ENCODE data around the gene PTPRN2. TPM values are rescaled to one million over a fixed set of nuclear protein-coding genes. Genes with fewer than 3 reads are reported as not detected.
"Not testable (repeated sequence)": the region's sequence is repeated elsewhere in the genome, so short reads cannot be mapped to it uniquely, and the experiment has no call there.

The PTPRN2 gene
- total and polyA plus RNA-seq, 2 donors = 1.7 to 1.9 TPM

GRCh38 chr7:157916946-157917640, 670.5 kb downstream of the PTPRN2 start:
- no peak for DNase-seq (ENCODE audit: low read depth in 6 of 9, low spot score in 9 of 9)
- no peaks in the 10 kb centered on the region for H3K27me3 ChIP-seq (ENCODE audit: control insufficient read depth in 2 of 2, insufficient read depth in 1 of 2, low read length in 1 of 2)
- no peak overlapping the region for H3K27ac ChIP-seq (ENCODE audit: low read depth in 1 of 2, low read length in 1 of 2)
- no peaks in the 10 kb centered on the region for H3K36me3 ChIP-seq (ENCODE audit: control insufficient read depth in 2 of 2, insufficient read depth in 2 of 2, low read length in 1 of 2)
- H3K9me3 ChIP-seq (ENCODE audit: control insufficient read depth in 2 of 2, insufficient read depth in 1 of 2, low read length in 1 of 2) = peaks cover 0 to 2% of the 10 kb centered on the region in 2 donors
- no peak overlapping the region for H3K4me3 ChIP-seq (ENCODE audit: low read length in 2 of 2)
- no peaks in the 10 kb centered on the region for H3K4me1 ChIP-seq (ENCODE audit: control insufficient read depth in 2 of 2, insufficient read depth in 2 of 2, low read length in 2 of 2)
- 94% methylated on average over 23 of the region's 23 CpGs for WGBS

DNA sequence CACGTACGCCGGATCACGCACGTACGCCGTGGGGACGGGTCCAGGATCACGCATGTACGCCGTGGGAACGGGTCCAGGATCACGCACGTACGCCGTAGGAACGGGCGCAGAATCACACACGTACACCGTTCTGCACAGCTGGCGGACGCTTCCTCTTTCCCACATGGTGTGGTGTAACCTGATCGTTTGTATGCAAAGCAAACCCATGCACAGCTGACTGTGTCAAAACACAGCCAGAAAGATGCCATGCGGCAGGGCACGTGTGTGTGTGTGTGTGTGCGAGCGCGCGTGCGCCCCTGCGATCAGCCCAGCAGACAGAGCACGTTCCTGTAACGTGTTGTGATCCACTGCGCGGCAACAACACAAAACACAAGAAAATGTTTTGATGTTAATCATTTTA, 677.2 kb downstream of the PTPRN2 start:
- no peaks in the 10 kb centered on the region for H3K4me1 ChIP-seq (ENCODE audit: control insufficient read depth in 2 of 2, insufficient read depth in 2 of 2, low read length in 2 of 2)
- no peaks in the 10 kb centered on the region for H3K36me3 ChIP-seq (ENCODE audit: control insufficient read depth in 2 of 2, insufficient read depth in 2 of 2, low read length in 1 of 2)
- no peak for DNase-seq (ENCODE audit: low read depth in 6 of 9, low spot score in 9 of 9)
- H3K27me3 ChIP-seq (ENCODE audit: control insufficient read depth in 2 of 2, insufficient read depth in 1 of 2, low read length in 1 of 2) = no peaks in the 10 kb centered on the region
- 96% methylated on average over 35 of the region's 35 CpGs for WGBS
- H3K4me3 ChIP-seq (ENCODE audit: low read length in 2 of 2) = no peak overlapping the region
- H3K27ac ChIP-seq (ENCODE audit: low read depth in 1 of 2, low read length in 1 of 2) = no peak overlapping the region
- H3K9me3 ChIP-seq (ENCODE audit: control insufficient read depth in 2 of 2, insufficient read depth in 1 of 2, low read length in 1 of 2) = peaks cover 0 to 1% of the 10 kb centered on the region in 2 donors

- H3K9me3 ChIP-seq (ENCODE audit: control insufficient read depth in 2 of 2, insufficient read depth in 1 of 2, low read length in 1 of 2); H3K36me3 ChIP-seq (ENCODE audit: control insufficient read depth in 2 of 2, insufficient read depth in 2 of 2, low read length in 1 of 2); H3K27me3 ChIP-seq (ENCODE audit: control insufficient read depth in 2 of 2, insufficient read depth in 1 of 2, low read length in 1 of 2); H3K4me3 ChIP-seq (ENCODE audit: low read length in 2 of 2); H3K27ac ChIP-seq (ENCODE audit: low read depth in 1 of 2, low read length in 1 of 2); H3K4me1 ChIP-seq (ENCODE audit: control insufficient read depth in 2 of 2, insufficient read depth in 2 of 2, low read length in 2 of 2); DNase-seq (ENCODE audit: low read depth in 6 of 9, low spot score in 9 of 9): not testable (repeated sequence)
- 99% methylated on average over 43 of the region's 43 CpGs for WGBS
Observed at GRCh38 chr7:157910045-157910444, 677.6 kb downstream of the PTPRN2 start.

DNA sequence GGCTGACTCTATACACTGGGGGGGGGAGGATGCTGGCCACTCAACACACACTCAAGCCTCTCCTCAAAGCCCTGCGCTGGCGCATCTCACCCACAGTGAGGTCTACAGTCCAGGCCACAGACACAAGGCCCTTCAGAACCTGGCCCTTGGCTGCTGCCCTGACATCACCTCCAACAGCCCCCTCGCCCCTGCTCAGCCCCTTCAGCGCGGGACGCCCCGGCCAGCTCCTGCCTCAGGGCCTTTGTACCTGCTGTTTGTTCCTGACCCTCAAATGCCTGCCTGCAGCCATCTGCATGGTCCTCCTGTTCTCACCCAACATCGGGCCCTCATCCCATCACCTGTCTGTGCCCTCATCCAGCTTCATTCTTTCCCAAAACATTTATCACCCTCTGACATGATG, 678.3 kb downstream of the PTPRN2 start:
- Histone ChIP-seq H3K27me3 (ENCODE audit: control insufficient read depth in 2 of 2, insufficient read depth in 1 of 2, low read length in 1 of 2) (peaks cover 0 to under 1% of the 10 kb centered on the region in 2 donors), H3K4me1 (ENCODE audit: control insufficient read depth in 2 of 2, insufficient read depth in 2 of 2, low read length in 2 of 2) (no peaks in the 10 kb centered on the region), H3K4me3 (ENCODE audit: low read length in 2 of 2) (no peak overlapping the region), H3K36me3 (ENCODE audit: control insufficient read depth in 2 of 2, insufficient read depth in 2 of 2, low read length in 1 of 2) (no peaks in the 10 kb centered on the region), H3K9me3 (ENCODE audit: control insufficient read depth in 2 of 2, insufficient read depth in 1 of 2, low read length in 1 of 2) (peaks cover 0 to 1% of the 10 kb centered on the region in 2 donors), H3K27ac (ENCODE audit: low read depth in 1 of 2, low read length in 1 of 2) (no peak overlapping the region)
- 97% methylated on average over 8 of the region's 8 CpGs for WGBS
- no peak for DNase-seq (ENCODE audit: low read depth in 6 of 9, low spot score in 9 of 9)

- no peak overlapping the region for H3K27ac ChIP-seq (ENCODE audit: low read depth in 1 of 2, low read length in 1 of 2)
- H3K4me1 ChIP-seq (ENCODE audit: control insufficient read depth in 2 of 2, insufficient read depth in 2 of 2, low read length in 2 of 2) = no peaks in the 10 kb centered on the region
- H3K36me3 ChIP-seq (ENCODE audit: control insufficient read depth in 2 of 2, insufficient read depth in 2 of 2, low read length in 1 of 2) = no peaks in the 10 kb centered on the region
- peaks cover 0 to 1% of the 10 kb centered on the region in 2 donors for H3K9me3 ChIP-seq (ENCODE audit: control insufficient read depth in 2 of 2, insufficient read depth in 1 of 2, low read length in 1 of 2)
- H3K4me3 ChIP-seq (ENCODE audit: low read length in 2 of 2) = no peak overlapping the region
- peaks cover 0 to 3% of the 10 kb centered on the region in 2 donors for H3K27me3 ChIP-seq (ENCODE audit: control insufficient read depth in 2 of 2, insufficient read depth in 1 of 2, low read length in 1 of 2)
- 96% methylated on average over 31 of the region's 31 CpGs for WGBS
- DNase-seq (ENCODE audit: low read depth in 6 of 9, low spot score in 9 of 9) = no peak
Observed at GRCh38 chr7:157908006-157908782, 679.4 kb downstream of the PTPRN2 start.

- Histone ChIP-seq H3K27ac (ENCODE audit: low read depth in 1 of 2, low read length in 1 of 2) (no peak overlapping the region), H3K36me3 (ENCODE audit: control insufficient read depth in 2 of 2, insufficient read depth in 2 of 2, low read length in 1 of 2) (no peaks in the 10 kb centered on the region), H3K4me1 (ENCODE audit: control insufficient read depth in 2 of 2, insufficient read depth in 2 of 2, low read length in 2 of 2) (no peaks in the 10 kb centered on the region), H3K27me3 (ENCODE audit: control insufficient read depth in 2 of 2, insufficient read depth in 1 of 2, low read length in 1 of 2) (peaks cover 0 to 3% of the 10 kb centered on the region in 2 donors), H3K9me3 (ENCODE audit: control insufficient read depth in 2 of 2, insufficient read depth in 1 of 2, low read length in 1 of 2) (peaks cover 0 to 1% of the 10 kb centered on the region in 2 donors), H3K4me3 (ENCODE audit: low read length in 2 of 2) (no peak overlapping the region)
- DNase-seq (ENCODE audit: low read depth in 6 of 9, low spot score in 9 of 9) = no peak
- 97% methylated on average over 18 of the region's 18 CpGs for WGBS
Observed at GRCh38 chr7:157907091-157907490, 680.5 kb downstream of the PTPRN2 start.

DNA sequence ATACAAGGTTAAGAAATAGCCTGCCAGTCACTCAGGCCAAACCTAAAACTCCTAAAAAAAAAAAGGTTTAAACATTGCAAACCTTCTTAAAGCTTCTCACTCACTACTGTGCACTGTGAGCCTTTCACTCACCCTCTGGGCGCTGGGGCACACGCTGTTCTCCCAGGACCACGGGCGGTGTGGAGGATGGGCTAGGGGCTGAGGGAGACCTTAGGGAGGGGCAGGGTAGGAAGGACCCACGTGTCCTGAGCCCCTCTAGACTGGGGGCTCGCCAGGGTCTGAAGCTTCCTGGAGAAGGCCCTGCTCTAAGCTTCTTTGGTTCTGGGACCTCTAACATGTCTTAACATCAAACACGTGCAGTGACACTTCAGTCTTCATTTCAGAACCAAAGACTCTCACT, 681.0 kb downstream of the PTPRN2 start:
- WGBS = 93% methylated on average over 7 of the region's 7 CpGs
- DNase-seq (ENCODE audit: low read depth in 6 of 9, low spot score in 9 of 9) = no peak
- no peak overlapping the region for H3K27ac ChIP-seq (ENCODE audit: low read depth in 1 of 2, low read length in 1 of 2)
- H3K27me3 ChIP-seq (ENCODE audit: control insufficient read depth in 2 of 2, insufficient read depth in 1 of 2, low read length in 1 of 2) = peaks cover 0 to 3% of the 10 kb centered on the region in 2 donors
- no peaks in the 10 kb centered on the region for H3K36me3 ChIP-seq (ENCODE audit: control insufficient read depth in 2 of 2, insufficient read depth in 2 of 2, low read length in 1 of 2)
- H3K9me3 ChIP-seq (ENCODE audit: control insufficient read depth in 2 of 2, insufficient read depth in 1 of 2, low read length in 1 of 2) = no peaks in the 10 kb centered on the region
- no peaks in the 10 kb centered on the region for H3K4me1 ChIP-seq (ENCODE audit: control insufficient read depth in 2 of 2, insufficient read depth in 2 of 2, low read length in 2 of 2)
- H3K4me3 ChIP-seq (ENCODE audit: low read length in 2 of 2) = no peak overlapping the region

GRCh38 chr7:157905651-157906461, 681.8 kb downstream of the PTPRN2 start:
- Histone ChIP-seq H3K9me3 (ENCODE audit: control insufficient read depth in 2 of 2, insufficient read depth in 1 of 2, low read length in 1 of 2) (no peaks in the 10 kb centered on the region), H3K4me1 (ENCODE audit: control insufficient read depth in 2 of 2, insufficient read depth in 2 of 2, low read length in 2 of 2) (no peaks in the 10 kb centered on the region), H3K4me3 (ENCODE audit: low read length in 2 of 2) (no peak overlapping the region), H3K27ac (ENCODE audit: low read depth in 1 of 2, low read length in 1 of 2) (no peak overlapping the region), H3K36me3 (ENCODE audit: control insufficient read depth in 2 of 2, insufficient read depth in 2 of 2, low read length in 1 of 2) (no peaks in the 10 kb centered on the region), H3K27me3 (ENCODE audit: control insufficient read depth in 2 of 2, insufficient read depth in 1 of 2, low read length in 1 of 2) (peaks cover 0 to 3% of the 10 kb centered on the region in 2 donors)
- 43% methylated on average over 20 of the region's 20 CpGs for WGBS
- no peak for DNase-seq (ENCODE audit: low read depth in 6 of 9, low spot score in 9 of 9)

Measured in thymus (tissue), 11 donors.